DND-41 (cell line): ENCODE measurements around the gene IGFBP2.

ENCODE experiments used
- ATAC-seq: fragments of 200-7000 bp; cut with Tn5 transposase; 3 replicates; pipeline ENCODE4 v1.9.1; 2021; ENCODE audit warnings: low read depth; ENCODE audit not compliant: insufficient read depth
- DNase-seq: peaks from one replicate; pipeline ENCODE4 v3.0.0-alpha.2; 2020
- H2AFZ ChIP-seq: 2 replicates; pipeline ENCODE4 v1.6.0; 2012; ENCODE audit warnings: low read depth, low read length
- H3K27ac ChIP-seq: 2 replicates; pipeline ENCODE4 v1.5.1; 2012; ENCODE audit warnings: low read length, inconsistent platforms
- H3K27me3 ChIP-seq: fragments of 200-600 bp; sonication (generic); 2 replicates; pipeline ENCODE4 v1.6.0; 2012; ENCODE audit warnings: low read length, mild to moderate bottlenecking, inconsistent platforms; ENCODE audit not compliant: insufficient read depth, poor library complexity
- H3K36me3 ChIP-seq: 2 replicates; pipeline ENCODE4 v1.5.1; 2012; ENCODE audit warnings: low read length, inconsistent platforms; ENCODE audit not compliant: insufficient read depth
- H3K4me1 ChIP-seq: 2 replicates; pipeline ENCODE4 v1.5.1; 2012; ENCODE audit warnings: mild to moderate bottlenecking, low read length; ENCODE audit not compliant: insufficient read depth
- H3K4me2 ChIP-seq: 2 replicates; pipeline ENCODE4 v1.6.0; 2012; ENCODE audit warnings: mild to moderate bottlenecking, moderate library complexity, low read length, inconsistent platforms; ENCODE audit not compliant: insufficient read depth
- H3K4me3 ChIP-seq, 2 experiments: fragments of 200-600 bp in 1 of 2; shearing (Covaris generic) in 1 of 2; 2 replicates each; pipeline ENCODE4 v1.5.1; 2012 to 2016; ENCODE audit warnings: inconsistent platforms in 2 of 2, low read length in 2 of 2, mild to moderate bottlenecking in 2 of 2, low read depth in 1 of 2, moderate library complexity in 1 of 2
- H3K79me2 ChIP-seq: 2 replicates; pipeline ENCODE4 v1.6.0; 2012; ENCODE audit warnings: low read length, inconsistent platforms; ENCODE audit not compliant: insufficient read depth
- H3K9ac ChIP-seq: 2 replicates; pipeline ENCODE4 v1.6.0; 2012; ENCODE audit warnings: low read depth, mild to moderate bottlenecking, inconsistent platforms, low read length, moderate library complexity
- H3K9me3 ChIP-seq: 2 replicates; pipeline ENCODE4 v1.5.1; 2012; ENCODE audit warnings: low read length, moderate library complexity, mild to moderate bottlenecking, inconsistent platforms; ENCODE audit not compliant: insufficient read depth, severe bottlenecking
- H4K20me1 ChIP-seq: 2 replicates; pipeline ENCODE4 v1.6.0; 2012; ENCODE audit warnings: low read length; ENCODE audit not compliant: insufficient read depth
- CTCF ChIP-seq: IDR thresholded peaks from 2 replicates; pipeline ENCODE4 v1.5.1; 2012; ENCODE audit warnings: borderline replicate concordance, low read length, moderate library complexity, mild to moderate bottlenecking; ENCODE audit not compliant: poor library complexity, severe bottlenecking; ENCODE audit errors: extremely low read depth
- EZH2 ChIP-seq: IDR thresholded peaks from 3 replicates; pipeline ENCODE4 v1.6.1; 2012; ENCODE audit warnings: borderline replicate concordance, low read depth, mild to moderate bottlenecking, moderate library complexity, low read length, inconsistent platforms; ENCODE audit not compliant: severe bottlenecking

IGFBP2 gene

GRCh38 chr2:216673609-216674008, 40.4 kb downstream of the IGFBP2 start:
- no peaks in the 10 kb centered on the region for H3K4me1 ChIP-seq
- H3K79me2 ChIP-seq = no peaks in the 10 kb centered on the region
- no peak overlapping the region for H3K4me2 ChIP-seq
- H3K4me3 ChIP-seq = no peak overlapping the region
- H3K9me3 ChIP-seq = no peaks in the 10 kb centered on the region
- no peaks in the 10 kb centered on the region for H3K36me3 ChIP-seq
- no peak for DNase-seq
- H4K20me1 ChIP-seq = no peaks in the 10 kb centered on the region
- H3K27me3 ChIP-seq = peaks cover 4% of the 10 kb centered on the region
- TF ChIP-seq CTCF (no peak), EZH2 (no peak)
- no peak overlapping the region for H3K9ac ChIP-seq
- no peak overlapping the region for H3K27ac ChIP-seq
- H2AFZ ChIP-seq = no peak overlapping the region
- ATAC-seq = no peak

- no peak overlapping the region for H3K9ac ChIP-seq
- no peaks in the 10 kb centered on the region for H3K36me3 ChIP-seq
- H3K9me3 ChIP-seq = no peaks in the 10 kb centered on the region
- H3K4me2 ChIP-seq = no peak overlapping the region
- H3K27me3 ChIP-seq = peaks cover 4% of the 10 kb centered on the region
- H4K20me1 ChIP-seq = no peaks in the 10 kb centered on the region
- no peak overlapping the region for H3K4me3 ChIP-seq
- H2AFZ ChIP-seq = no peak overlapping the region
- no peaks in the 10 kb centered on the region for H3K79me2 ChIP-seq
- no peaks in the 10 kb centered on the region for H3K4me1 ChIP-seq
- DNase-seq = no peak
- H3K27ac ChIP-seq = no peak overlapping the region
- ATAC-seq = no peak
- TF ChIP-seq CTCF (no peak), EZH2 (no peak)
Observed at GRCh38 chr2:216674376-216674775, 41.2 kb downstream of the IGFBP2 start.

- no peak for DNase-seq
Observed at GRCh38 chr2:216676630-216677029, 43.4 kb downstream of the IGFBP2 start.

More at GRCh38 chr2:216676630-216677029, 43.4 kb downstream of the IGFBP2 start:
- Histone ChIP-seq H3K27me3 (peaks cover 4% of the 10 kb centered on the region), H2AFZ (no peak overlapping the region), H3K36me3 (no peaks in the 10 kb centered on the region), H3K79me2 (no peaks in the 10 kb centered on the region), H3K27ac (no peak overlapping the region), H3K4me3 (no peak overlapping the region), H3K4me2 (no peak overlapping the region), H3K4me1 (no peaks in the 10 kb centered on the region), H4K20me1 (no peaks in the 10 kb centered on the region), H3K9me3 (no peaks in the 10 kb centered on the region), H3K9ac (no peak overlapping the region)
- TF ChIP-seq CTCF = no peak
- no peak for TF ChIP-seq EZH2
- ATAC-seq = no peak
